Esophagus (tissue), 2 donors: ENCODE measurements around the gene KY. TPM values are rescaled to one million over a fixed set of nuclear protein-coding genes. Genes with fewer than 3 reads are reported as not detected.
"Not testable (repeated sequence)": the region's sequence is repeated elsewhere in the genome, so short reads cannot be mapped to it uniquely, and the experiment has no call there.

Experiments
- H3K27ac ChIP-seq, 2 donors: one replicate each; pipeline ENCODE4 v1.5.1; 2013; ENCODE audit warnings: low read depth in 2 of 2, mild to moderate bottlenecking in 2 of 2, inconsistent platforms in 1 of 2, low read length in 1 of 2, moderate library complexity in 1 of 2
- H3K27me3 ChIP-seq, 2 donors: one replicate each; pipeline ENCODE4 v1.6.1; 2013; ENCODE audit warnings: low read length in 2 of 2, control low read depth in 1 of 2, mild to moderate bottlenecking in 1 of 2; ENCODE audit not compliant: insufficient read depth in 2 of 2, control insufficient read depth in 1 of 2
- H3K36me3 ChIP-seq, 2 donors: one replicate each; pipeline ENCODE4 v1.6.1; 2013; ENCODE audit warnings: low read length in 1 of 2; ENCODE audit not compliant: control insufficient read depth in 2 of 2, insufficient read depth in 2 of 2
- H3K4me1 ChIP-seq, 2 donors: one replicate each; pipeline ENCODE4 v1.6.1; 2013; ENCODE audit warnings: low read length in 1 of 2; ENCODE audit not compliant: control insufficient read depth in 2 of 2, insufficient read depth in 2 of 2
- H3K4me3 ChIP-seq, 2 donors: one replicate each; pipeline ENCODE4 v1.5.1; 2013; ENCODE audit warnings: low read length in 2 of 2, mild to moderate bottlenecking in 2 of 2, low read depth in 1 of 2, moderate library complexity in 1 of 2
- H3K9me3 ChIP-seq, 2 donors: one replicate each; pipeline ENCODE4 v1.6.1; 2013; ENCODE audit warnings: mild to moderate bottlenecking in 2 of 2, low read depth in 1 of 2, low read length in 1 of 2, moderate library complexity in 1 of 2; ENCODE audit not compliant: control insufficient read depth in 2 of 2, insufficient read depth in 1 of 2
- WGBS, 2 donors: extraction: QIAGEN DNeasy Blood & Tissue Kit; methylation state at CpG; one replicate each; pipeline ENCODE4 v1.1.7; 2013; 5-methylcytosine and 5-hydroxymethylcytosine counted together
- polyA plus RNA-seq, 2 donors: library from polyadenylated mRNA; stranded (reverse); fragments of 200-250 nt; gene quantifications; one replicate each; pipeline ENCODE4 v1.2.3, GENCODE V29; 2013
- donor health status: healthy with polysubstance abuse.
- donor health status: Bipolar disorder and iron deficiency.

Gene KY
- polyA plus RNA-seq, 2 donors: 0.02 to 0.08 TPM

DNA sequence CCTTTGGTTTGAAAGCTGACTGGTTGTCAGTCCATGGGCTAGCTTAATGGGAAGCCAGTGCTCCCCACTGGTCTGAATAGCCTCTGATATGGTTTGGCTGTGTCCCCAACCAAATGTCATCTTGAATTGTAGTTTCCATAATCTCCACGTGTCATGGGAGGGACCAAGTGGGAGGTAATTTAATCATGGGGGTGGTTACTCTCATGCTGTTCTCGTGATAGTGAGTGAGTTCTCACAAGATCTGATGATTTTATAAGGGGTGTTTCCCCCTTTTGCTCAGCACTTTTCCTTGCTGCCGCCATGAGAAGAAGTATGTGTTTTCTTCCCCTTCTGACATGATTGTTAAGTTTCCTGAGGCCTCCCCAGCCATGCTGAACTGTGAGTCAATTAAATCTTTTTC lies 55.8 kb downstream of the KY start:
- not testable (repeated sequence) for H3K27me3 ChIP-seq, H3K27ac ChIP-seq, H3K4me3 ChIP-seq, H3K9me3 ChIP-seq, H3K36me3 ChIP-seq, H3K4me1 ChIP-seq
- WGBS, 2 donors: 61 to 66% methylated on average over 3 of the region's 3 CpGs

DNA sequence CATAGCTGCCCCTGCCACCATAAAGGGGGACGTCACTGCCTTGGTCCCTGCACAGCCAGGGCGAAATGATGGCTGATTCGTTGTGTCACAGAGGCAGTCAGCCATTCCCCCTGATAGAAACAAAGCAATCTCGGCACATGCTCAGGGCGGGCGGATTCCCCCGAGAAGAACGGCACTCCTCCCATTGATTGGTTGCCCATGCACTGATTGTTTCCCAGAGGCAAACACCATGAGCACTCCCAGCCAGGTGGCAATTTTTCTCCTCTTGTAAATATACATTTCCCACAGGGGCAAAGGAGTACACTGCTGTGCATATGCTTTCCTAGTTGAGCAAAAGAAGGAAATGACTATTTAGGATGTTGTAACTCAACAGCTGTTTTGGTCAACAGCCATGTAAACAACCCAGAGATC lies 56.5 kb downstream of the KY start:
- WGBS, 2 donors: 56 to 62% methylated on average over 8 of the region's 8 CpGs
- H3K4me3 ChIP-seq: no peak overlapping the region
- H3K27me3 ChIP-seq: no peaks in the 10 kb centered on the region
- H3K36me3 ChIP-seq: no peaks in the 10 kb centered on the region
- no peak overlapping the region for H3K27ac ChIP-seq
- H3K9me3 ChIP-seq: no peaks in the 10 kb centered on the region
- peaks cover 0 to 7% of the 10 kb centered on the region in 2 donors for H3K4me1 ChIP-seq

- Histone ChIP-seq H3K9me3 (no peaks in the 10 kb centered on the region), H3K36me3 (no peaks in the 10 kb centered on the region), H3K27ac (no peak overlapping the region), H3K4me1 (peaks cover 0 to 6% of the 10 kb centered on the region in 2 donors), H3K4me3 (no peak overlapping the region), H3K27me3 (no peaks in the 10 kb centered on the region)
- 93 to 95% methylated on average over 5 of the region's 5 CpGs for WGBS, 2 donors
Observed at GRCh38 chr3:134592806-134593205, 58.0 kb downstream of the KY start.

GRCh38 chr3:134590766-134591165 lies 60.1 kb downstream of the KY start:
- Histone ChIP-seq H3K27me3 (no peaks in the 10 kb centered on the region), H3K4me1 (peaks cover 0 to 1% of the 10 kb centered on the region in 2 donors), H3K36me3 (no peaks in the 10 kb centered on the region), H3K4me3 (no peak overlapping the region), H3K27ac (no peak overlapping the region), H3K9me3 (no peaks in the 10 kb centered on the region)

DNA sequence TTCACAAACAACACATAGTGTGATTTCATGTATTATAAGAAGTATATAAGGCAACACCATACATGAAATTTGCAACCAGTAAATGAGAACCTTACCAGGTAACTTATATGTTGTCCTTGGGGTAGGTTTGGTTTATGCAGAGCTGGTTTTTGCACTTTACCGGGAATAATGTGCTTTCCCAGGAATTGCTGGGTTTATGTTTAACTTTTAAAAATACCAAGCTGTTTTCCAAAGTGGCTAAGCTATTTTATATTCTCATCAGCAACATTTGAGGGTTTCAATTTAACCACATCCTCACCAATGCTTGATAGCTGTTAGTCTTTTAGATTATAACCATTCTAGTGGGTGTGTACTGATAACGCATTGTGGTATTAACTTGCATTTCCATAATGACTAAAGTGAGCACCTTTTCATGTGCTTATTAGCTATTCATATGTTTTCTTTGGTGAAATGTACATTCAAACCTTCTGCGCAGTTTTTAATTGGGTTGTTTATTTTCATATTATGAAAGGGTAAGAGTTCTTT lies 71.6 kb downstream of the KY start:
- WGBS, 2 donors: 72 to 85% methylated on average over 3 of the region's 3 CpGs
- Histone ChIP-seq H3K4me1 (no peaks in the 10 kb centered on the region), H3K27ac (no peak overlapping the region), H3K36me3 (no peaks in the 10 kb centered on the region), H3K9me3 (no peaks in the 10 kb centered on the region), H3K27me3 (no peaks in the 10 kb centered on the region), H3K4me3 (no peak overlapping the region)

DNA sequence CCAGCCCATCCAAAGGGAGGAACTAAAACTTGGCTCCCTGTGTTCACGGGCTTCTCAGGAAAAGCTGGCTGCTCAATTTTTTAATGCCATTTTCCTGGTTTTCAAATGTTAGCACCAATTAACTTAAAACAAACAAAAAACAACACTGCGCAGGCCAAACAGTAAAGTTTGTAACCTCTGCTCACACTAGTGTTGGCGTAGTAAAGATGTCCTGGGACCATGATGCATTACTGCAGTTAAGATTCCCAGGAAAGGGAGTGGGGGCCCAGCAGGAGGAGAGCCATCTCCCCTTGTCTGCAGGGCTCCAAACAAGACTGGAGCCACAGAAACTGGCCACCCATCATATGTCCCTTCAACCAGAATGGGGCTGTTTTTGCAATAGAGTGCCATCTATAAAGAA lies 74.0 kb downstream of the KY start:
- WGBS, 2 donors: 84 to 90% methylated on average over 3 of the region's 3 CpGs
- Histone ChIP-seq H3K4me1 (no peaks in the 10 kb centered on the region), H3K36me3 (no peaks in the 10 kb centered on the region), H3K27ac (no peak overlapping the region), H3K27me3 (no peaks in the 10 kb centered on the region), H3K4me3 (no peak overlapping the region), H3K9me3 (no peaks in the 10 kb centered on the region)

DNA sequence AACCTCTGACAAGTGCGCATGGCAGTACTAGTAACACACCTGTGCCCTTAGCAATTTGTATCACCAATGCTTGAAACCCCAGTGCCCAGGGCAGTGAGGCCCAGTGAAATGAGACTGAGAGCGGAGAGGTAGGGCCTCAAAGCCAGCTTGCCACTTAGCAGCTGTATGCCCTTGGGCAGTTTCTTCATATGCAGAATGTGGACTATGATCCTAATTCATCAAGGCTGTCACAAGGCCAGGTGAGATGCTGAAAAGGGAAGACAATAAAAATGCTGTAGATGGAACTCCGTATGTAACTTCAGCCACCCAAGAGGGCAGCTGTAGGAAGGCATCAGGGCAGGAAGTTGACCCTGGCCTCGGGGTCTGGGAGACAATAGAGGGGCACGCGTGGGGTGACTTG lies 74.4 kb downstream of the KY start:
- Histone ChIP-seq H3K27ac (no peak overlapping the region), H3K9me3 (no peaks in the 10 kb centered on the region), H3K36me3 (no peaks in the 10 kb centered on the region), H3K4me1 (no peaks in the 10 kb centered on the region), H3K27me3 (no peaks in the 10 kb centered on the region), H3K4me3 (no peak overlapping the region)
- 69 to 70% methylated on average over 6 of the region's 6 CpGs for WGBS, 2 donors

DNA sequence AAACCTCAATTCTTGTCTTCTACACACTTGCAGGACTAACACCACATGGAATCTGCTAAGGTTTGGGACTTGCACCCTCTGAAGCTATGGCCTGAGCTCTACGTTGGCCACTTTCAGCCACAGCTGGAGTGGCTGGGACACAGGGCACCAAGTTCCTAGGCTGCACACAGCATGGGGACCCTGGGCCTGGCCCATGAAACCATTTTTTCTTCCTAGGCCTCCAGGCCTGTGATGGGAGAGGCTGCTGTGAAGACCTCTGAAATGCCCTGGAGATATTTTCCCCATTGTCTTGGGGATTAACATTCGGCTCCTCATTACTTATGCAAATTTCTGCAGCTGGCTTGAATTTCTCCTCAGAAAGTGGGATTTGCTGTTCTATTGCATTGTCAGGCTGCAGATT lies 80.9 kb downstream of the KY start:
- not testable (repeated sequence) for H3K27me3 ChIP-seq, H3K9me3 ChIP-seq, H3K27ac ChIP-seq, H3K4me3 ChIP-seq, H3K4me1 ChIP-seq, H3K36me3 ChIP-seq
- 83 to 85% methylated on average over 2 of the region's 2 CpGs for WGBS, 2 donors

DNA sequence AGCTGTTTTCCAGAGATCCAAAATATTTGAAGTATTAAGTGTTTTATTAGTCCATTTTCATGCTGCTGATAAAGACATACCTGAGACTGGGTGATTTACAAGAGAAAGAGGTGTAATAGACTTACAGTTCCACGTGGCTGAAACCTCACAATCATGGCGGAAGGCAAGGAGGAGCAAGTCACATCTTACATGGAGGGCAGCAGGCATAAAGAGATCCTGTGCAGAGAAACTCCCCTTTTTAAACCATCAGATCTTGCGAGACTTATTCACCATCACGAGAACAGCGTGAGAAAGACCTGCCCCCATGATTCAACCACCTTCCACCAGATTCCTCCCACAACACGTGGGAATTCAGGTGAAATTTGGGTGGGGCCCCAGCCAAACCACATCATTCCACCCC lies 82.0 kb downstream of the KY start:
- H3K4me3 ChIP-seq: no peak overlapping the region
- no peak overlapping the region for H3K27ac ChIP-seq
- no peaks in the 10 kb centered on the region for H3K36me3 ChIP-seq
- no peaks in the 10 kb centered on the region for H3K4me1 ChIP-seq
- WGBS, 2 donors: 73 to 85% methylated on average over 6 of the region's 6 CpGs
- no peaks in the 10 kb centered on the region for H3K27me3 ChIP-seq
- H3K9me3 ChIP-seq: peaks cover 0 to 6% of the 10 kb centered on the region in 2 donors

DNA sequence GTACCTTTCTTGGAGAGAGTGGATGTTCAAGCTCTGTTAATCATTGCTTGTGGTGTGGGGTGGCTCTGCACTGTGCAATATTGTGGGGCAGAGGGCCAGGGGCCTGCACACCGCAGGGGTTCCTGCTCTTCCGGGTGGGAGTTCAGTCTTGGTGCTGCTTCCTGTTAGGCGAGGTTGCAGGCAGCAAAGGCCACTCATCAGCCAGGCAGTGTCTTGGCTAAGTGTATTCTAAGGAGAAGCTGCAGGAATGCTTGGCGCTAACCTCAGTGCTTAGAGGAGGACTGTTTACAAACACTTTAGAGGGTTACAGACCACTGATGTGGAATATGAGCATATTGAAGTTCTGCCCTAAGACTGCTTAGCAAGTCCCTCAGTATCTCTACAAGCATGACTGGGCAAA lies 83.2 kb downstream of the KY start:
- Histone ChIP-seq H3K9me3 (peaks cover 0 to 6% of the 10 kb centered on the region in 2 donors), H3K27ac (no peak overlapping the region), H3K27me3 (no peaks in the 10 kb centered on the region), H3K36me3 (no peaks in the 10 kb centered on the region), H3K4me3 (no peak overlapping the region), H3K4me1 (no peaks in the 10 kb centered on the region)
- 61 to 71% methylated on average over 4 of the region's 4 CpGs for WGBS, 2 donors
